Keratinocyte (primary cell): ENCODE measurements around the gene COL20A1. TPM values are rescaled to one million over a fixed set of nuclear protein-coding genes. Genes with fewer than 3 reads are reported as not detected.

Experiments used
- DNase-seq: peaks from one replicate; pipeline ENCODE4 v3.0.0-alpha.2; 2011; ENCODE audit warnings: low read depth, missing footprints, low spot score
- FAIRE-seq: peaks from 2 replicates; lab custom pipeline; 2011; peaks lifted over from hg19 to GRCh38; lab: Jason Lieb, UNC
- H2AFZ ChIP-seq: 2 replicates; pipeline ENCODE4 v1.6.0; 2012; ENCODE audit warnings: low read length, control low read depth, inconsistent platforms; ENCODE audit not compliant: control insufficient read depth
- H3K27ac ChIP-seq: 2 replicates; pipeline ENCODE4 v1.5.1; 2011; ENCODE audit warnings: low read length; ENCODE audit not compliant: control insufficient read depth, insufficient read depth
- H3K27me3 ChIP-seq: 3 replicates; pipeline ENCODE4 v1.6.0; 2011; ENCODE audit warnings: low read length; ENCODE audit not compliant: control insufficient read depth, insufficient read depth; ENCODE audit errors: extremely low read depth
- H3K36me3 ChIP-seq, 2 experiments: 2 replicates in 1 of 2; 3 replicates in 1 of 2; pipeline ENCODE4 v1.5.1; 2011; ENCODE audit warnings: low read length in 2 of 2, mild to moderate bottlenecking in 1 of 2; ENCODE audit not compliant: control insufficient read depth in 2 of 2, insufficient read depth in 2 of 2; ENCODE audit errors: extremely low read depth in 1 of 2
- H3K4me1 ChIP-seq: 3 replicates; pipeline ENCODE4 v1.5.1; 2011; ENCODE audit warnings: low read length; ENCODE audit not compliant: control insufficient read depth, insufficient read depth; ENCODE audit errors: extremely low read depth
- H3K4me2 ChIP-seq: 3 replicates; pipeline ENCODE4 v1.6.0; 2011; ENCODE audit warnings: low read depth, low read length; ENCODE audit not compliant: control insufficient read depth, insufficient read depth; ENCODE audit errors: extremely low read depth
- H3K4me3 ChIP-seq, 3 experiments: fragments of 200-600 bp in 1 of 3; sonication (generic) in 1 of 3; 2 replicates in 2 of 3; 3 replicates in 1 of 3; pipeline ENCODE4 v1.5.1; 2011 to 2016; ENCODE audit warnings: low read length in 3 of 3, mild to moderate bottlenecking in 3 of 3, control low read depth in 2 of 3, inconsistent platforms in 1 of 3, low read depth in 1 of 3, mixed read lengths in 1 of 3, mixed run types in 1 of 3, moderate library complexity in 1 of 3; ENCODE audit not compliant: control insufficient read depth in 2 of 3, insufficient read depth in 2 of 3; ENCODE audit errors: extremely low read depth in 1 of 3
- H3K79me2 ChIP-seq: 2 replicates; pipeline ENCODE4 v1.6.0; 2012; ENCODE audit warnings: low read length; ENCODE audit not compliant: control insufficient read depth, insufficient read depth
- H3K9ac ChIP-seq: 3 replicates; pipeline ENCODE4 v1.6.0; 2011; ENCODE audit warnings: low read length; ENCODE audit not compliant: control insufficient read depth, insufficient read depth; ENCODE audit errors: extremely low read depth
- H3K9me1 ChIP-seq: 3 replicates; pipeline ENCODE4 v1.6.0; 2011; ENCODE audit warnings: low read length; ENCODE audit not compliant: control insufficient read depth, insufficient read depth; ENCODE audit errors: extremely low read depth
- H3K9me3 ChIP-seq: 2 replicates; pipeline ENCODE4 v1.5.1; 2012; ENCODE audit warnings: low read depth, low read length; ENCODE audit not compliant: control insufficient read depth
- H4K20me1 ChIP-seq: 3 replicates; pipeline ENCODE4 v1.6.0; 2011; ENCODE audit warnings: low read length; ENCODE audit not compliant: control insufficient read depth, insufficient read depth; ENCODE audit errors: extremely low read depth
- EZH2 ChIP-seq: IDR thresholded peaks from one replicate; pipeline ENCODE4 v1.6.1; 2012; ENCODE audit warnings: inconsistent platforms, mild to moderate bottlenecking, low read length, moderate library complexity
- dilution Hi-C: fragments of 300-500 bp; cut with MboI; formaldehyde crosslinking; loops from one replicate; pipeline ENCODE4 v1.7.0; 2020; ENCODE audit warnings: low sequenced_read_pairs; ENCODE audit not compliant: extremely low pct_ligation_motif_present
- polyA plus RNA-seq, 5 experiments: library from polyadenylated mRNA; depleted of rRNA in 3 of 5; stranded (reverse) in 3 of 5; stranded (forward) in 1 of 5; unstranded in 1 of 5; fragments of >200 nt; gene quantifications; 1 replicate in 1 of 5; 2 replicates in 3 of 5; 3 replicates in 1 of 5; pipeline versions ENCODE4 v1.2.1 to v1.2.3, GENCODE V29; 2011 to 2012; ENCODE audit warnings: missing spikeins in 2 of 5, low read depth in 1 of 5, low replicate concordance in 1 of 5
- TF ChIP-seq, protein P1 (sequence below), 3 experiments: IDR thresholded peaks in 1 of 3; conservative IDR thresholded peaks in 1 of 3; optimal IDR thresholded peaks in 1 of 3; 2 replicates in 2 of 3; 3 replicates in 1 of 3; pipeline versions ENCODE3 to v1.5.1; 2011; ENCODE audit warnings: low read length in 3 of 3, mild to moderate bottlenecking in 3 of 3, moderate library complexity in 2 of 3, control low read depth in 1 of 3, inconsistent platforms in 1 of 3; ENCODE audit not compliant: insufficient read depth in 2 of 3; ENCODE audit errors: extremely low read depth in 1 of 3

COL20A1 gene
- polyA plus RNA-seq, 1 donor (not counting 4 experiments of a cell fraction or from before 2014, with no cell fraction given) = not detected

DNA sequence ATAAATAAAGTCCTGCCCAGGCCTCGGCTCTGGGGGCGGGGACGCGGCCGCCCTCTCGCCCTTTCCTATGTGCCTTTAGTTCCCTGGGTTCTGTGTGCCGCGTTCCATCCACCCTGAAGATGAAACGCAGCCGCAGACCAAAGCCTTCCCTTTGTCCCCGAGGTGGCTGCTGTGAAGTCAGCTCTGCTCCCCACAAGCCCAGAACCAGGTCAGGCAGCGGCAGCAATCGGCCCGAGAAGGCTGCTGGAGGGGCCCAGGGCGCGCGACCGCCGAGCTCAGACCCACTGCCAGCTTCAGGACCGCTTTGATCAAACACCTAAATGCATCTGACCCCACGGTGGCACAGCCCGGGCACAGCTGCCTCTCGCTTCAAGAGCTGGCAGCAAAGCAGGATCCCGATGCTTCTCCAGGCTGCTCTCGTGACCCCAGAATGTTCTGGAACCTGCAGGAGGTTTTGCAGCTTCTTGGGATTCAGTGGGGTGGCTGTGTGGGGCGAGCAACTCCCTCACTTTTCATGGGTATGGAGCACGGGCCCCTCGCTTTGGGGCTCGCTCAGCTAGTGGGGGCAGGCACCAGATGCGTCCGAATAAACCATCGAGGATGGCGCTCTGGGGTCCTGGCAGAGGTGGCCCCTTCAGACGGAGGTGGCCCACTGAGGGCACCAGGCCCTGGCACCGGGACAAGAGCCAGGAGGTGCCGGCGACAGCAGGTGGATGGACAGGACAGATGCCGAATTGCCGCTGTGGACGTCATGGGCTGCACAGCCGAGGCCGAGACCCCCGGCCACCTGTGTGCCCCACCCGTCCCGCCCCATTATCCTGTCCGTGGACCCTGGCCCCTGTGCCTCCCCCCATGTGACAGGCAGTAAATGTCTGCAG is 55.2 kb downstream of the COL20A1 start:
- Histone ChIP-seq H3K36me3 (no peaks in the 10 kb centered on the region), H3K9ac (no peak overlapping the region), H3K4me3 (no peak overlapping the region), H4K20me1 (no peaks in the 10 kb centered on the region), H2AFZ (no peak overlapping the region), H3K4me1 (no peaks in the 10 kb centered on the region), H3K27ac (no peak overlapping the region), H3K27me3 (peaks cover 7% of the 10 kb centered on the region), H3K9me3 (peaks cover 14% of the 10 kb centered on the region), H3K79me2 (no peaks in the 10 kb centered on the region), H3K4me2 (no peak overlapping the region), H3K9me1 (no peaks in the 10 kb centered on the region)
- no peak for TF ChIP-seq EZH2
- TF ChIP-seq, protein P1, sequence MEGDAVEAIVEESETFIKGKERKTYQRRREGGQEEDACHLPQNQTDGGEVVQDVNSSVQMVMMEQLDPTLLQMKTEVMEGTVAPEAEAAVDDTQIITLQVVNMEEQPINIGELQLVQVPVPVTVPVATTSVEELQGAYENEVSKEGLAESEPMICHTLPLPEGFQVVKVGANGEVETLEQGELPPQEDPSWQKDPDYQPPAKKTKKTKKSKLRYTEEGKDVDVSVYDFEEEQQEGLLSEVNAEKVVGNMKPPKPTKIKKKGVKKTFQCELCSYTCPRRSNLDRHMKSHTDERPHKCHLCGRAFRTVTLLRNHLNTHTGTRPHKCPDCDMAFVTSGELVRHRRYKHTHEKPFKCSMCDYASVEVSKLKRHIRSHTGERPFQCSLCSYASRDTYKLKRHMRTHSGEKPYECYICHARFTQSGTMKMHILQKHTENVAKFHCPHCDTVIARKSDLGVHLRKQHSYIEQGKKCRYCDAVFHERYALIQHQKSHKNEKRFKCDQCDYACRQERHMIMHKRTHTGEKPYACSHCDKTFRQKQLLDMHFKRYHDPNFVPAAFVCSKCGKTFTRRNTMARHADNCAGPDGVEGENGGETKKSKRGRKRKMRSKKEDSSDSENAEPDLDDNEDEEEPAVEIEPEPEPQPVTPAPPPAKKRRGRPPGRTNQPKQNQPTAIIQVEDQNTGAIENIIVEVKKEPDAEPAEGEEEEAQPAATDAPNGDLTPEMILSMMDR (optimal IDR thresholded peaks at IDR 0.05 in 1 of 3, IDR thresholded peaks at IDR 0.05 in 1 of 3, conservative IDR thresholded peaks at IDR 0.05 in 1 of 3; ENCODE audit: extremely low read depth in 1 of 3, insufficient read depth in 2 of 3, low read length in 3 of 3) = no peak
- FAIRE-seq (no peak), DNase-seq (no peak)
- dilution Hi-C loops = no loop called here

DNA sequence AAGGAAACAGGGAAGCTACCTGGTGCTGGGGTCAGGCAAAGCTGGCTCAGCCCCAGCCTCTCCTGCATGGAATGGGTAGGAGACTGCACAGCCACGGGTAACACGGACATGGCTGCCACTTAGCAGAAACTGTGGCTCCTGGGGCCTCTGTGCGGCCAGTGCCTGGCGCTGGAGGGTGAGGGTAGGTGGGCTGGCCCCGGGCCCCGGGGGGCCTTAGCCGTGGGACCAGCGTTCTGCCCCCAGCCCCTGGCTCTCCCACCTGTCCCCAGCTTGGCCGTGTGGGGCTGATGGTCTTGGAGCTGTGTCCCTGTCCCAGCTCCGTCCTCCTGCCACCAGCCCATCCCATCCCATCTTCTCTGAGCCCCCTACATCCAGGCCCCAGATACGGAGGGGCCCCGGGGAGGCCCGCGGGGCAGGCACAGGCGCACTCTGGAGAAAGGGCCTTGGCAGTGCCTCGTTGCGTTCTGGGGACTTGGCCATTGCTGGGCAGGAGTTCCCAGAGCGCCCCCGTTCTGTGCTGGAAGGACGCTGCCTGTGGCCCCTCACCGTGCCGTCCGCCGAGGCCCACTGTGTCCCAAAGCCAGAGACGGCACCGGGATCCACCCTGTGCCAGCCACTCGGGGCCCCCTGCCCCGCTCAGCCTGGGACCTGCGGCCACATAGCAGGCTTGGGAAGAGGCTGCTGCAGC is 56.0 kb downstream of the COL20A1 start:
- Histone ChIP-seq H3K4me1 (no peaks in the 10 kb centered on the region), H3K27ac (no peak overlapping the region), H3K9me1 (no peaks in the 10 kb centered on the region), H3K27me3 (no peaks in the 10 kb centered on the region), H3K79me2 (no peaks in the 10 kb centered on the region), H3K4me3 (no peak overlapping the region), H4K20me1 (no peaks in the 10 kb centered on the region), H3K9me3 (peaks cover 14% of the 10 kb centered on the region), H3K36me3 (no peaks in the 10 kb centered on the region), H2AFZ (no peak overlapping the region), H3K4me2 (no peak overlapping the region), H3K9ac (no peak overlapping the region)
- DNase-seq (no peak), FAIRE-seq (no peak)
- dilution Hi-C loops = no loop called here
- TF ChIP-seq, protein P1 (optimal IDR thresholded peaks at IDR 0.05 in 1 of 3, IDR thresholded peaks at IDR 0.05 in 1 of 3, conservative IDR thresholded peaks at IDR 0.05 in 1 of 3; ENCODE audit: extremely low read depth in 1 of 3, insufficient read depth in 2 of 3, low read length in 3 of 3) = no peak
- TF ChIP-seq EZH2 = no peak
